NOMO-1 treated with dmso at 0.1 percent for 144 hours (cell line): Measurements from ENCODE around the gene MTHFD1L.

Experiments
- DNase-seq: peaks from one replicate; lab custom pipeline; 2025; ENCODE audit not compliant: unreplicated experiment; lab: John Stamatoyannopoulos, UW

The MTHFD1L gene

GRCh38 chr6:150897400-150897943 lies 32.0 kb downstream of the MTHFD1L start:
- DNase-seq = no peak

DNA sequence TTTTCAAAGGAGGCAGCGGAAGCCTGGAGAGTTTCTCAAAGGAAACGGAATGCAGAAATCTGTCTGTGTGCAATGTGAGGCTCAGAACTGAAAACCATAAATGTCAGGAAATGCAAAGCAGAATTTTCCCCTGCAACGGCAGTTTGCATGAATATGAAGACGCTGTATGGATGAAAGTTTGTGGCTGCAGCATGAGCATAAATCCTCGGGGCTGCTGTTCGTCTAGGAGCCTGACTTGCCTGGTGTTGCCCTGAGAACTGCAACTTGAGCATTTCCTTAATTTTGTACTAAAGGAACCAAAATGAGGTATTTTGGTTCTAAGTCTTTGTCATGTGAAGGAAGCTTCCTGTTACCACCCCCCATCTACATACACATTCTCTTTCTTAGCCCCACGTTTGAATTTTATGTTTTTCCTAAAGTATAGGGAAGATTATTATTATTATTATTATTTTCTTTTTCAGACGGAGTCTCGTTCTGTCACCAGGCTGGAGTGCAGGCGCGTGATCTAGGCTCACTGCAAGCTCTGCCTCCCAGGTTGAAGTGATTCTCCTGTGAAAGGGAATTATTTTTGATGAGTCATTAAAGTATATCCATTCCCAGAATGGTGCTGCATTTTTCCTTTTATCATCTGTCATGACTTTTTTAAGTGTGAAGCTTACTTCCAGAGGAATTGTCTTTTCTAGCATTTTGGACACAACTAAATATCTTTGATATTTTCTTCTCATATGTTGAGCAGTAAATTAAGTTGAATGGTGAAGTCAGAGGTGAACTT lies 33.1 kb downstream of the MTHFD1L start:
- no peak for DNase-seq

DNA sequence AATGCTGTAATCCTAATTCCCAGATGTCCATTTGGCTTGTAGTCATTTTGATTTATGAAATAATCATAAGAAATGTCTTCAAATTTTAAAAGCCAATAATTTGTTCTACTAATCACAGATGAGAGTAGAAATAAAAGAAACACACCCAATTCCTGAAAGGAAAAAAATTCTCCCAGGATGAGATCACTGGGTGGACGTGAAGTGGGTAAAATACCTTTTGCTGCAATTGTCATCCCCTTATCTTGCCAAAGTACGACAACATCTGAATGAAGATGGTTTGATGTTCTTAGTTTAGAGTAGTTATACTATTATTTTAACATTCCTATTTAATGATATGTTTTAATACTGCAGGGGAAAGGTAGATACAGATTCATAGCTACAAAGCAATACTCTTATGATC lies 33.7 kb downstream of the MTHFD1L start:
- no peak for DNase-seq

DNA sequence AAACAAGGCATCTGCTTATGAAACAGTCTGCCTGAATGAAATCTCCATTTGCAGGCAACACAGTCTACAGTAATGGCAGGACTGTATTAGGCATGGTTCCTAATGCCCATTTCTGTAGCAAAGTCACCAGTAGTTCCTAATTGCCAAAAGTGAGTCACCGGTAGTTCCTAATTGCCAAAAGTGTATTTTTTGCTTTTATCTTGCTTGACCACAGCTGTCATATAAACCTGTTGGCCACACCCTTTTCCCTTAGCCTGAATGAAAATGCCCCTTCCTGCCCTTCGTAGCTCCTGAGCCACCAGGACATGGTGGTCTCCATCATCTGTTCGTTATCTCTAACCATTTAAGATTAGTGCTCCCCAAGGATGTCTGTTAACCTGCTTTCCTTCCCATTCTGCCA lies 34.5 kb downstream of the MTHFD1L start:
- DNase-seq = no peak

DNA sequence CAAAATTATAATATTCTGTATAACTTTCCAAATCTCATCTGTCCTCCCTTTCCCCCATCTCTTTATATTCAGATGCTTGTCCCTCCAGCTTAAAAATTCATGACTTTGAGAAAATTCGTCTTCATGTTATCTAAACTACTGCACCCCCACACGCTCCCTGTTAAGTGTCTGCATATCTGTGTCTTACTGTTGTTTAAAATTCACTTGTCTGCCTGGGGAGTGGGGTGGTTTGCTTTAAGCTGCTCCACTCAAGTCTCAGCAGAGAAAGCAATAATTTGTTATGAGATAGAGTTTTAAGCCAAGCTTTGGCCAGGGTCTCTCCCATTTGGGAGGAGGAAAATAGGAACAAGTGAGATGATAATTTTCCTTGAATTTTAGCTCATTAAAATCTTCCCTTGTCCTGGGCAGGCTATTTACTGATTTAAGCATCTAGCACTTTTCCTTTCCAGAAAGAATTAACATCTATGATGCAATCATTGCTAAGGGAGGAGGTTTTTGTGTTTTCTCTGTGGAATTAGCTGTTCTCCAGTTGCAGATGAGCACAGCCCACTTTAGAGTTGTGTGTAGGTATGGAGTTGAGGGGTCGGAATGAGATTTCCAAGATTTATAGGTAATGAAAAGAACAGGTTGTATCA lies 36.8 kb downstream of the MTHFD1L start:
- no peak for DNase-seq

DNA sequence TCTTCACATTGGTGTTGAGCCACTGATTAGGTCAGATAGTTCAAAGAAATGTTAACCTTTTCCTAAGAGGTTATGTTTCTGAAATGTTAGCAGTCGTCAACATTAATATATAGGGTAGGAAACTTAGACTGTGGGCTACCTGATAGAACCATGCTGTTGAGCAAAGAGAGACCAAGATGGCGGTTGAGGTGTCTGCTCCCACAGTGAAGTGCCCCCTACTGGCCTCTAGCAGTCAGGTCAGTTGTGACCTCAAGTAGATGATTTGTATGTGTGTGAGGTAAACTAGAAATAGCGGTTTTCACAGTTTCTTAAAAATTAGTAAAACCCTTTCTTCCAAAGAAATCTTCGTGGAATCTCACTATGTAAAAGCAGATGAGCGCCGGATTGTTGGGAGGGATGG lies 40.3 kb downstream of the MTHFD1L start:
- DNase-seq = no peak

- no peak for DNase-seq
These were observed 41.3 kb downstream of the MTHFD1L start for GRCh38 chr6:150906641-150907326.

GRCh38 chr6:150907383-150907782 lies 41.9 kb downstream of the MTHFD1L start:
- DNase-seq = no peak

DNA sequence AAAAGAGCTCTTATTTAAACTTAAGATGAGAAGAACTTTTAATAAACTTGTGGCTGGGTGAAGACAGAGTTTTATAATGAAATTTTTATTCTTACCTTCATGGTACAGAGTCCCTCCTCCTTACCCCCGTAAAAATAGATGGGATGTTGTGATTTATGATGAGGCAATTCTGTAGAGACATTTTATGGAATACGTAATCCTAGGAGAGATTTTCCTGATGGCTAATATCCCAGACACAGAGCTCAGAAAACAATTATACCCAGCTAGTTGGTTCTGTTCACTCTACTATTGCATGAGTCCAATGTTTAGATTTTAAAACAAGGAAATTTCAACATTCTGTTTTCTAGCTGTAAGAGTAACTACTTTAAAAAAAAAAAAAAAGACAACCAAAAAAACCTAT lies 43.4 kb downstream of the MTHFD1L start:
- DNase-seq = no peak

DNA sequence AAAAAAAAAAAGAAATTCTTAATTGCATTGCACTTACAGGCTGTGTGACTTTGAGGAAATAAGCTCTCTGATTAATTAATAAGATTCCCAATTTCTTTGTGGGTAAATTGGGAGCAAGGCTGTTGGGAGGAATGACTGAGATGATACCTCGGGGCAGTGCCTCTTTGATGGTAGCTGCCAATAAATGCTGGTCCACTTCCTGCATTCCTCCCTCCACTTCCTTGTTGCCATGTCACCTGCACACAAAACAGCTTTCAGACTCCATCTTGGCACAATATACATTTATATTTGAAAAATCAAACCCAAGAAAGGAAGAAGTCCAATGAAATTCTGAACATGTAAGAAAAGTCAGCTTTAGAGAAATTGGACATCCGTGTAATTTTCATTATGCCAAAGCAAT lies 45.1 kb downstream of the MTHFD1L start:
- DNase-seq = no peak

DNA sequence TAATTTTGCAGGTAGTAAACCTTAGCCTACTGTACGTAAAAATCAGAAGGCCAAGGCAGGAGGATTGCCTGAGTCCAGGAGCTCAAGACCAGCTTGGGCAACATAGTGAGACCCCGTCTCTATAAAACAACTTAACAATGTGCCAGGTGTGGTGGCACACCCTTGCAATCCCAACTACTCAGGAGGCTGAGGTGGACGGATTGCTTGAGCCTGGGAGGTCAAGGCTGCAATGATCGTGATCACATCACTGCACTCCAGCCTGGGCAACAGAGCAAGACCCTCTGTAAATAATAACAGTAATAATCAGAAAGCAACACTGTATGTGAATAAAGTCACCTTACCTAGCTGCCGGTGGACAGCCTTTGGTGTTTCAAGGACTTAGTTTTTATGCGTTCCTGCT lies 48.9 kb downstream of the MTHFD1L start:
- no peak for DNase-seq

DNA sequence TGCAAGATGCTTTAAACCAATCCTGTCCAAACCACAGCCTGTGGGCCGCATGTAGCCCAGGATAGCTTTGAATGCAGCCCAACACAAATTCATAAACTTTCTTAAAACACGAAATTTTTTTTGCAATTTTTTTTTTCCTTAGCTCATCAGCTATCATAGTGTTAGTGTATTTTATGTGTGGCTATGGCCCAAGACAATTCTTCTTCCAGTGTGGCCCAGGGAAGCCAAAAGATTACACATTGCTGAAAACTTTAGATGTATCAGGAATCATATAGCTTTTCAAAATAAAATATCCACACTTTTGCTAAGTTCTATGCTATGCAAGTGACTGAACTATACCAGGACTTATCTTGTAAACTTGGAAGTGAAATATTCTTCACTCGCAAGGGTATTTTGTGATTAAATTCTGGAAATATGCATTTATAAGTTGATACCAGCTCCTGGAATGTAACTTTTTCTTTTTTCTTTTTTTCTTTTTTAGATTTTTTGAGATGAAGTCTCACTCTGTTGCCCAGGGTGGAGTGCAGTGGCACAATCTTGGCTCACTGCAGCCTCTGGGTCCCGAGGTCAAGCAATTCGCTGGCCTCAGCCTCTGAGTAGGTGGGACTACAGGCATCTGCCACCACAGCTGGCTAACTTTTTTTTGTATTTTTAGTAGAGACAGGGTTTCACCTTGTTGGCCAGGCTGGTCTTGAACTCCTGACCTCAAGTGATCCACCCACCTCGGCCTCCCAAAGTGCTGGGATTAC lies 49.8 kb downstream of the MTHFD1L start:
- DNase-seq = no peak

DNA sequence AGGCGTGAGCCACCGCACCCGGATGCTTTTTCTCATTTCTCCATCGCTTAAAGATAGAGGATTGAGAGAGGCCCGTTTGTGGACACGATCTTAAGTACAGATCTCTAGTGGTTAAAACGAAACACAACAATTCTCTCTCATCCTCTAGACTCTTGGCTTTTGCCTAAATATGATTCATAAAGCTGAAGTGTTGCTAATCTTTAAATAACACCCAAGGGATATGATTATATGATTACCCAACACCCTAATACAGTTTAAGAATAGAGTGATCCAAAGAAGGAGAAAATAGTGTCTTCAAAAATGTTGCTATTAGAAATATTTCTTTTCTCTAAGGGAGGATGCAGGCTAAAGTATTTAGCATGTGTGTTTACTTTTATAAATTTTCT lies 50.4 kb downstream of the MTHFD1L start:
- DNase-seq = no peak

GRCh38 chr6:150919938-150920337 lies 54.4 kb downstream of the MTHFD1L start:
- DNase-seq = no peak

- no peak for DNase-seq
These were observed 56.6 kb downstream of the MTHFD1L start for GRCh38 chr6:150922137-150922536.

GRCh38 chr6:150924808-150925589 lies 59.5 kb downstream of the MTHFD1L start:
- no peak for DNase-seq

DNA sequence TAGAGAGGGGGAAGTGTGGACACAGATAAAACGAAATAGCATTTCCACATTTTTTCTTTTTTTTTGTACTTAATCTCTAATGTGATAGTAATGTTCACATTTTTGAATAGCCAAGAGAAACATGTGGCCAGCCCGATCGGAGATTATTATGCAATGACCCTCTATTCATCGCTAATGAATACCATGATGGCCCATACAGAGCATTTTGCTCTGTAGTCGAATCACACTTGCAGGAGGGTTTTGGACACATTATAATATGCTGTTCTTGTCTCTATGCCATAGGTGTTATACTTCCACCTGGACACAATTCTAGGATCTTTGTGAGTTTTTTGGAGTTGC lies 60.1 kb downstream of the MTHFD1L start:
- DNase-seq = no peak

GRCh38 chr6:150925976-150926375 lies 60.5 kb downstream of the MTHFD1L start:
- no peak for DNase-seq

DNA sequence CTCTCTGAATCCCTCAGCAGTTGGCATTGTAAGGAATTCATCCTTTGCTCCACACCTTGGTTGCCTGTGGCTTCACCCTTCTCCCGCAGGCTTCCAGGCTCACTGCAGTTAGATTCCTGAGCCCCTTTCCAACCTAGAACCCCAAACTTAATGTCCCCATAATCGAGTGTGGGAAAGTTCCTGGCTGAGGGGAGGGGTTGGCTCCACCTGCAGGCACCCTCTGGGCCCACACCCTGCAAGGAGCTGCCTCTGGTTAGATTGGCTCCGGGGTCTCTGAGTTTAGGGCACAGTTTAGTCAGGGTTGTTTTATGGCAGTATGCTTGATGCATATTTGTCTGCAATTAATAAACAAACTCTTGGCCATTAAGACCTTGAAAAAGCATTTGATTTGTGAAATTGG lies 63.4 kb downstream of the MTHFD1L start:
- no peak for DNase-seq

GRCh38 chr6:150929416-150929815 lies 63.9 kb downstream of the MTHFD1L start:
- no peak for DNase-seq

DNA sequence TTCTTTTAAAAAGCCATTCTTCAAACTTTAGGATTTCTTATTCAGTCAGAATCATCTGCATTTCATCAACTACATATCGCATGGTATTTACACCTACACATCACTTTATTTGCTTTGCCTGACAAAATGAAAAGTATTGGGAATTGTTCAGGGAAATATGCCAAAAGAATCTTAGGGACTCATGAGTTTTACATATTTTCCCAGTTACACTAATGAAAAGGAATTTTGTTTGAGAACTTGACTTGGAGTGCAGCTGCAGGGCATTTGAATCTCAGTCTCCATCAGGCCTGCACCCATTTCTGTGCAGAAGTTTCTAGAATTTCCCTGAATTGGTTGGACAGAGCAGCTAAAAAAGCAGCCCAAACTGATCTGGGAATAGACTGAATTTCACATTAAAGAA lies 65.3 kb downstream of the MTHFD1L start:
- DNase-seq = no peak
